HepG2 (cell line): ENCODE measurements around the gene FBXO8. TPM values are rescaled to one million over a fixed set of nuclear protein-coding genes. Genes with fewer than 3 reads are reported as not detected.

ENCODE experiments used
- ATAC-seq: fragments of 200-7000 bp; cut with Tn5 transposase; 3 replicates; pipeline ENCODE4 v1.9.1; 2020; ENCODE audit warnings: mild to moderate bottlenecking, moderate library complexity
- BruUV-seq: library from RNA; stranded (reverse); fragments of 400-500 nt; replicated peaks from 2 replicates; lab custom pipeline; 2021; lab: Mats Ljungman, UMichigan
- CTCF ChIA-PET: fragments of 300-600 bp; formaldehyde crosslinking; extraction: SDS; loops from one replicate; lab custom pipeline; 2021; ENCODE audit warnings: low total read pairs, inconsistent platforms, low intra/inter-chr PET ratio; lab: Yijun Ruan, JAX
- POLR2A ChIA-PET: fragments of 350-600 bp; sonication (Branson Sonifier 250); formaldehyde crosslinking; loops from one replicate; lab custom pipeline; 2020; ENCODE audit warnings: antibody characterized with exemption, inconsistent platforms; lab: Yijun Ruan, JAX
- DNase-seq: peaks from one replicate; pipeline ENCODE4 v3.0.0-alpha.2; 2015; ENCODE audit warnings: low spot score
- FAIRE-seq: peaks from 3 replicates; lab custom pipeline; 2011; peaks lifted over from hg19 to GRCh38; lab: Jason Lieb, UNC
- H2AFZ ChIP-seq: one replicate; pipeline ENCODE4 v1.6.1; 2011; ENCODE audit warnings: low read length, inconsistent platforms
- H3K27ac ChIP-seq: fragments of 300-600 bp; 3 replicates; pipeline ENCODE4 v1.8.0; 2011; ENCODE audit warnings: mixed run types, mild to moderate bottlenecking, mixed read lengths, low read length, inconsistent platforms; ENCODE audit not compliant: insufficient read depth; ENCODE audit errors: extremely low read length
- H3K27me3 ChIP-seq, 2 experiments: fragments of 200-600 bp in 1 of 2; 2 replicates in 1 of 2; 3 replicates in 1 of 2; pipeline versions ENCODE4 v1.6.0 to v1.8.0; 2011; ENCODE audit warnings: low read length in 2 of 2, mild to moderate bottlenecking in 2 of 2, moderate library complexity in 2 of 2, inconsistent platforms in 1 of 2; ENCODE audit not compliant: insufficient read depth in 2 of 2, control insufficient read depth in 1 of 2
- H3K36me3 ChIP-seq, 2 experiments: fragments of 200-600 bp in 1 of 2; replicated peaks in 1 of 2; 2 replicates in 1 of 2; 3 replicates in 1 of 2; pipeline versions ENCODE4 v1.5.1 to v1.8.0; 2011; ENCODE audit warnings: low read length in 2 of 2, inconsistent platforms in 1 of 2; ENCODE audit not compliant: insufficient read depth in 2 of 2, control insufficient read depth in 1 of 2
- H3K4me1 ChIP-seq: 2 replicates; pipeline ENCODE4 v1.5.1; 2012; ENCODE audit warnings: low read length, inconsistent platforms; ENCODE audit not compliant: insufficient read depth
- H3K4me2 ChIP-seq: 2 replicates; pipeline ENCODE4 v1.6.0; 2011; ENCODE audit warnings: low read depth, low read length, inconsistent platforms
- H3K4me3 ChIP-seq, 3 experiments: fragments of 200-600 bp in 1 of 3; sonication (generic), shearing (Covaris generic) in 1 of 3; replicated peaks in 1 of 3; 2 replicates each; pipeline ENCODE4 v1.5.1; 2011 to 2016; ENCODE audit warnings: low read length in 3 of 3, inconsistent platforms in 2 of 3, low read depth in 2 of 3, mild to moderate bottlenecking in 2 of 3, control low read depth in 1 of 3, mixed read lengths in 1 of 3; ENCODE audit not compliant: insufficient read depth in 1 of 3
- H3K79me2 ChIP-seq: one replicate; pipeline ENCODE4 v1.6.1; 2011; ENCODE audit warnings: low read length, inconsistent platforms; ENCODE audit not compliant: insufficient read depth
- H3K9ac ChIP-seq: 2 replicates; pipeline ENCODE4 v1.6.0; 2011; ENCODE audit warnings: mild to moderate bottlenecking, low read depth, low read length, inconsistent platforms; ENCODE audit not compliant: insufficient read depth
- H3K9me3 ChIP-seq: 2 replicates; pipeline ENCODE4 v1.5.1; 2012; ENCODE audit warnings: mild to moderate bottlenecking, low read length
- H4K20me1 ChIP-seq: 2 replicates; pipeline ENCODE4 v1.6.0; 2011; ENCODE audit warnings: inconsistent platforms, mild to moderate bottlenecking, low read length, moderate library complexity; ENCODE audit not compliant: insufficient read depth
- CEBPG ChIP-seq: IDR thresholded peaks from 2 replicates; pipeline ENCODE4 v1.6.1; 2016
- ETS1 ChIP-seq: sonication (generic); formaldehyde crosslinking; IDR thresholded peaks from 2 replicates; pipeline ENCODE4 v1.4.0; 2020; ENCODE audit warnings: missing genetic modification reagents
- HDAC6 ChIP-seq: fragments of 200-600 bp; sonication (generic); IDR thresholded peaks from 2 replicates; pipeline ENCODE4 v1.7.0; 2017; ENCODE audit warnings: mild to moderate bottlenecking, antibody characterized with exemption, low read length, low read depth
- HINFP ChIP-seq: sonication (generic); formaldehyde crosslinking; IDR thresholded peaks from 2 replicates; pipeline ENCODE4 v1.4.0; 2020; ENCODE audit warnings: low read depth, mild to moderate bottlenecking, missing genetic modification reagents
- KAT7 ChIP-seq: IDR thresholded peaks from 2 replicates; pipeline ENCODE4 v1.6.1; 2018; ENCODE audit warnings: borderline replicate concordance, missing compliant biosample characterization
- MED1 ChIP-seq: sonication (generic); formaldehyde crosslinking; IDR thresholded peaks from 2 replicates; pipeline ENCODE4 v1.4.0; 2020; ENCODE audit warnings: missing genetic modification reagents
- NFAT5 ChIP-seq: sonication (generic); formaldehyde crosslinking; IDR thresholded peaks from 2 replicates; pipeline ENCODE4 v1.4.0; 2020; ENCODE audit warnings: missing genetic modification reagents
- SAFB2 ChIP-seq: sonication (generic); formaldehyde crosslinking; IDR thresholded peaks from 2 replicates; pipeline ENCODE4 v1.5.1; 2020; ENCODE audit warnings: missing genetic modification reagents, low read depth, mild to moderate bottlenecking, borderline replicate concordance
- SMAD9 ChIP-seq: sonication (generic); formaldehyde crosslinking; IDR thresholded peaks from 2 replicates; pipeline ENCODE4 v1.5.1; 2020; ENCODE audit warnings: mild to moderate bottlenecking, missing genetic modification reagents
- SRF ChIP-seq: IDR thresholded peaks from 2 replicates; pipeline ENCODE4 v1.6.1; 2011; ENCODE audit warnings: mild to moderate bottlenecking, low read depth, low read length, moderate library complexity
- ZNF12 ChIP-seq: sonication (generic); formaldehyde crosslinking; IDR thresholded peaks from 2 replicates; pipeline ENCODE4 v1.5.0; 2020; ENCODE audit warnings: missing genetic modification reagents
- ZNF18 ChIP-seq: sonication (generic); formaldehyde crosslinking; IDR thresholded peaks from 2 replicates; pipeline ENCODE4 v1.8.0; 2022; ENCODE audit warnings: mild to moderate bottlenecking, missing genetic modification reagents; ENCODE audit not compliant: insufficient replicate concordance
- ZNF34 ChIP-seq: sonication (generic); formaldehyde crosslinking; IDR thresholded peaks from 2 replicates; pipeline ENCODE4 v1.4.0; 2020; ENCODE audit warnings: mild to moderate bottlenecking, missing genetic modification reagents, borderline replicate concordance
- ZNF44 ChIP-seq: sonication (generic); formaldehyde crosslinking; IDR thresholded peaks from 2 replicates; pipeline ENCODE4 v1.5.1; 2020; ENCODE audit warnings: mild to moderate bottlenecking, missing genetic modification reagents
- WGBS: methylation state at CpG from one replicate; pipeline ENCODE4 v1.1.6; 2017; ENCODE audit warnings: low lambda C conversion rate; 5-methylcytosine and 5-hydroxymethylcytosine counted together
- in situ Hi-C: cut with HindIII; loops from 2 replicates; pipeline ENCODE4 v1.10.0; 2017; ENCODE audit warnings: low pct_unique_long_range_greater_than_20kb; ENCODE audit not compliant: extremely low pct_ligation_motif_present
- intact Hi-C: fragments of 100-400 bp; cut with micrococcal nuclease; formaldehyde crosslinking; loops from one replicate; pipeline ENCODE4 v1.10.0; 2022; ENCODE audit not compliant: unreplicated experiment
- polyA plus RNA-seq, 8 experiments: library from polyadenylated mRNA; depleted of rRNA in 3 of 8; stranded (reverse) in 7 of 8; unstranded in 1 of 8; fragments of >200 nt; fragmentation: Illumina TruSeq in 4 of 8; extraction: Trizol in 4 of 8; gene quantifications; 2 replicates each; pipeline versions ENCODE4 v1.2.1 to v1.2.3, GENCODE V29; 2011 to 2016; ENCODE audit warnings: low read depth in 4 of 8, missing spikeins in 1 of 8, mixed read lengths in 1 of 8; ENCODE audit not compliant: insufficient read depth in 1 of 8
- total RNA-seq, 5 experiments: library from RNA; depleted of rRNA; stranded (reverse); fragments of >200 nt; fragmentation: Illumina TruSeq; extraction: Trizol; gene quantifications; 2 replicates each; pipeline ENCODE4 v1.2.3, GENCODE V29; 2016; ENCODE audit warnings: low read depth in 1 of 5

Gene FBXO8
- total and polyA plus RNA-seq, 2 of the 13 experiments (the other 11 are each of a cell fraction or from before 2014, with no cell fraction given), result 11.7 to 15.2 TPM

GRCh38 chr4:174215057-174215456 lies 68.4 kb downstream of the FBXO8 start (continued):
- TF ChIP-seq ETS1 (CRISPR knock-in tag) (no peak), SAFB2 (no peak), ZNF12 (CRISPR knock-in tag) (no peak), HINFP (no peak), SRF (no peak), KAT7 (CRISPR knock-in tag) (no peak), SMAD9 (no peak)

- BruUV-seq, result no TSS peak
- Histone ChIP-seq H3K36me3 (no peaks in the 10 kb centered on the region), H3K27ac (no peak overlapping the region), H3K4me3 (no peak overlapping the region), H3K27me3 (peaks cover 6 to 68% of the 10 kb centered on the region in 2 experiments), H3K9ac (no peak overlapping the region), H2AFZ (no peak overlapping the region), H4K20me1 (no peaks in the 10 kb centered on the region), H3K9me3 (no peaks in the 10 kb centered on the region), H3K4me2 (no peak overlapping the region), H3K79me2 (no peaks in the 10 kb centered on the region), H3K4me1 (peaks cover 15% of the 10 kb centered on the region; the same call in 1 of the 2 replicates)
- ChIA-PET POLR2A (no interaction called here), CTCF (no interaction called here)
- ATAC-seq (no peak), DNase-seq (no peak), FAIRE-seq (no peak)
- intact Hi-C loops, result no loop called here
- in situ Hi-C loops, result loop anchor here (25.0 kb wide), 1 partner anchor 423 kb away; no protein-coding TSS in a partner anchor
- WGBS, result 70% methylated on average over 47 of the region's 47 CpGs
- TF ChIP-seq MED1 (CRISPR knock-in tag) (no peak), ZNF44 (CRISPR knock-in tag) (no peak), NFAT5 (no peak), ZNF18 (CRISPR knock-in tag) (no peak), CEBPG (CRISPR knock-in tag) (no peak), HDAC6 (no peak), ZNF34 (CRISPR knock-in tag) (no peak)
Observed at GRCh38 chr4:174214101-174214878, 69.2 kb downstream of the FBXO8 start.
